HepG2 (cell line): ENCODE data around the gene FAM222A. TPM values are rescaled to one million over a fixed set of nuclear protein-coding genes. Genes with fewer than 3 reads are reported as not detected.
A peak's percentile ranks its signal among the peaks of the same experiment; 100 is the strongest.

Experiments used
- LCORL ChIP-seq, 2 experiments: fragments of 450-650 bp in 1 of 2; sonication (generic) in 1 of 2; formaldehyde crosslinking in 1 of 2; IDR thresholded peaks; 2 replicates each; pipeline versions ENCODE4 v1.5.0 to v1.6.1; 2017 to 2020; ENCODE audit warnings: antibody characterized with exemption in 1 of 2, missing genetic modification reagents in 1 of 2
- NFYC ChIP-seq: IDR thresholded peaks from 2 replicates; pipeline ENCODE4 v1.6.1; 2016; ENCODE audit warnings: missing genetic modification reagents, missing compliant biosample characterization
- PAF1 ChIP-seq: IDR thresholded peaks from 2 replicates; pipeline ENCODE4 v1.6.1; 2016; ENCODE audit warnings: missing genetic modification reagents, missing compliant biosample characterization
- PCBP1 ChIP-seq: fragments of 200-400 bp; formaldehyde crosslinking; IDR thresholded peaks from 2 replicates; pipeline ENCODE4 v1.6.1; 2017; ENCODE audit warnings: mild to moderate bottlenecking, low read depth, low read length, borderline replicate concordance
- RXRA ChIP-seq: sonication (generic); formaldehyde crosslinking; IDR thresholded peaks from 2 replicates; pipeline ENCODE4 v1.5.1; 2020; ENCODE audit warnings: missing genetic modification reagents
- TBP ChIP-seq: sonication (generic); formaldehyde crosslinking; IDR thresholded peaks from 2 replicates; pipeline ENCODE4 v1.5.0; 2020; ENCODE audit warnings: missing genetic modification reagents
- ZNF292 ChIP-seq: sonication (generic); formaldehyde crosslinking; IDR thresholded peaks from 2 replicates; pipeline ENCODE4 v1.8.1; 2022; ENCODE audit warnings: mild to moderate bottlenecking, low read depth, missing genetic modification reagents, borderline replicate concordance
- ZNF629 ChIP-seq: sonication (generic); formaldehyde crosslinking; conservative IDR thresholded peaks from 2 replicates; pipeline ENCODE4 v1.5.0; 2020; ENCODE audit warnings: missing genetic modification reagents
- ZNF709 ChIP-seq: sonication (generic); formaldehyde crosslinking; IDR thresholded peaks from 2 replicates; pipeline ENCODE4 v1.5.0; 2020; ENCODE audit warnings: mild to moderate bottlenecking, missing genetic modification reagents
- ZSCAN12 ChIP-seq: sonication (generic); formaldehyde crosslinking; IDR thresholded peaks from 2 replicates; pipeline ENCODE4 v1.9.0; 2021; ENCODE audit warnings: mild to moderate bottlenecking, missing genetic modification reagents
- polyA plus RNA-seq, 8 experiments: library from polyadenylated mRNA; depleted of rRNA in 3 of 8; stranded (reverse) in 7 of 8; unstranded in 1 of 8; fragments of >200 nt; fragmentation: Illumina TruSeq in 4 of 8; extraction: Trizol in 4 of 8; gene quantifications; 2 replicates each; pipeline versions ENCODE4 v1.2.1 to v1.2.3, GENCODE V29; 2011 to 2016; ENCODE audit warnings: low read depth in 4 of 8, missing spikeins in 1 of 8, mixed read lengths in 1 of 8; ENCODE audit not compliant: insufficient read depth in 1 of 8
- total RNA-seq, 5 experiments: library from RNA; depleted of rRNA; stranded (reverse); fragments of >200 nt; fragmentation: Illumina TruSeq; extraction: Trizol; gene quantifications; 2 replicates each; pipeline ENCODE4 v1.2.3, GENCODE V29; 2016; ENCODE audit warnings: low read depth in 1 of 5
- TF ChIP-seq, protein P1 (sequence below), 2 experiments: fragments of 450-650 bp in 1 of 2; sonication (generic) in 1 of 2; formaldehyde crosslinking in 1 of 2; IDR thresholded peaks; 2 replicates each; pipeline versions ENCODE4 v1.6.1 to v1.8.0; 2016 to 2022; ENCODE audit warnings: antibody characterized with exemption in 1 of 2, mild to moderate bottlenecking in 1 of 2, missing genetic modification reagents in 1 of 2
- TF ChIP-seq, protein P2 (sequence below): sonication (generic); formaldehyde crosslinking; IDR thresholded peaks from 2 replicates; pipeline ENCODE4 v1.4.0; 2020; ENCODE audit warnings: missing genetic modification reagents, mild to moderate bottlenecking, borderline replicate concordance
- TF ChIP-seq, protein P3 (sequence below): sonication (generic); formaldehyde crosslinking; IDR thresholded peaks from 2 replicates; pipeline ENCODE4 v1.4.0; 2020; ENCODE audit warnings: missing genetic modification reagents
- TF ChIP-seq, protein P4 (sequence below): sonication (generic); formaldehyde crosslinking; IDR thresholded peaks from 2 replicates; pipeline ENCODE4 v1.5.0; 2020; ENCODE audit warnings: missing genetic modification reagents, mild to moderate bottlenecking, borderline replicate concordance

Gene FAM222A
- total and polyA plus RNA-seq, 2 of the 13 experiments (the other 11 are each of a cell fraction or from before 2014, with no cell fraction given), result 2.7 to 9.6 TPM

GRCh38 chr12:109775172-109775881 is 61.7 kb downstream of the FAM222A start (continued):
- TF ChIP-seq, protein P1, sequence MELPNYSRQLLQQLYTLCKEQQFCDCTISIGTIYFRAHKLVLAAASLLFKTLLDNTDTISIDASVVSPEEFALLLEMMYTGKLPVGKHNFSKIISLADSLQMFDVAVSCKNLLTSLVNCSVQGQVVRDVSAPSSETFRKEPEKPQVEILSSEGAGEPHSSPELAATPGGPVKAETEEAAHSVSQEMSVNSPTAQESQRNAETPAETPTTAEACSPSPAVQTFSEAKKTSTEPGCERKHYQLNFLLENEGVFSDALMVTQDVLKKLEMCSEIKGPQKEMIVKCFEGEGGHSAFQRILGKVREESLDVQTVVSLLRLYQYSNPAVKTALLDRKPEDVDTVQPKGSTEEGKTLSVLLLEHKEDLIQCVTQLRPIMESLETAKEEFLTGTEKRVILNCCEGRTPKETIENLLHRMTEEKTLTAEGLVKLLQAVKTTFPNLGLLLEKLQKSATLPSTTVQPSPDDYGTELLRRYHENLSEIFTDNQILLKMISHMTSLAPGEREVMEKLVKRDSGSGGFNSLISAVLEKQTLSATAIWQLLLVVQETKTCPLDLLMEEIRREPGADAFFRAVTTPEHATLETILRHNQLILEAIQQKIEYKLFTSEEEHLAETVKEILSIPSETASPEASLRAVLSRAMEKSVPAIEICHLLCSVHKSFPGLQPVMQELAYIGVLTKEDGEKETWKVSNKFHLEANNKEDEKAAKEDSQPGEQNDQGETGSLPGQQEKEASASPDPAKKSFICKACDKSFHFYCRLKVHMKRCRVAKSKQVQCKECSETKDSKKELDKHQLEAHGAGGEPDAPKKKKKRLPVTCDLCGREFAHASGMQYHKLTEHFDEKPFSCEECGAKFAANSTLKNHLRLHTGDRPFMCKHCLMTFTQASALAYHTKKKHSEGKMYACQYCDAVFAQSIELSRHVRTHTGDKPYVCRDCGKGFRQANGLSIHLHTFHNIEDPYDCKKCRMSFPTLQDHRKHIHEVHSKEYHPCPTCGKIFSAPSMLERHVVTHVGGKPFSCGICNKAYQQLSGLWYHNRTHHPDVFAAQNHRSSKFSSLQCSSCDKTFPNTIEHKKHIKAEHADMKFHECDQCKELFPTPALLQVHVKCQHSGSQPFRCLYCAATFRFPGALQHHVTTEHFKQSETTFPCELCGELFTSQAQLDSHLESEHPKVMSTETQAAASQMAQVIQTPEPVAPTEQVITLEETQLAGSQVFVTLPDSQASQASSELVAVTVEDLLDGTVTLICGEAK (IDR thresholded peaks at IDR 0.05), result no peak
- TF ChIP-seq, protein P1 (CRISPR knock-in tag; IDR thresholded peaks at IDR 0.05), result no peak
- TF ChIP-seq, protein P2, sequence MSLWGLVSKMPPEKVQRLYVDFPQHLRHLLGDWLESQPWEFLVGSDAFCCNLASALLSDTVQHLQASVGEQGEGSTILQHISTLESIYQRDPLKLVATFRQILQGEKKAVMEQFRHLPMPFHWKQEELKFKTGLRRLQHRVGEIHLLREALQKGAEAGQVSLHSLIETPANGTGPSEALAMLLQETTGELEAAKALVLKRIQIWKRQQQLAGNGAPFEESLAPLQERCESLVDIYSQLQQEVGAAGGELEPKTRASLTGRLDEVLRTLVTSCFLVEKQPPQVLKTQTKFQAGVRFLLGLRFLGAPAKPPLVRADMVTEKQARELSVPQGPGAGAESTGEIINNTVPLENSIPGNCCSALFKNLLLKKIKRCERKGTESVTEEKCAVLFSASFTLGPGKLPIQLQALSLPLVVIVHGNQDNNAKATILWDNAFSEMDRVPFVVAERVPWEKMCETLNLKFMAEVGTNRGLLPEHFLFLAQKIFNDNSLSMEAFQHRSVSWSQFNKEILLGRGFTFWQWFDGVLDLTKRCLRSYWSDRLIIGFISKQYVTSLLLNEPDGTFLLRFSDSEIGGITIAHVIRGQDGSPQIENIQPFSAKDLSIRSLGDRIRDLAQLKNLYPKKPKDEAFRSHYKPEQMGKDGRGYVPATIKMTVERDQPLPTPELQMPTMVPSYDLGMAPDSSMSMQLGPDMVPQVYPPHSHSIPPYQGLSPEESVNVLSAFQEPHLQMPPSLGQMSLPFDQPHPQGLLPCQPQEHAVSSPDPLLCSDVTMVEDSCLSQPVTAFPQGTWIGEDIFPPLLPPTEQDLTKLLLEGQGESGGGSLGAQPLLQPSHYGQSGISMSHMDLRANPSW (CRISPR knock-in tag), result no peak
- TF ChIP-seq, protein P3, sequence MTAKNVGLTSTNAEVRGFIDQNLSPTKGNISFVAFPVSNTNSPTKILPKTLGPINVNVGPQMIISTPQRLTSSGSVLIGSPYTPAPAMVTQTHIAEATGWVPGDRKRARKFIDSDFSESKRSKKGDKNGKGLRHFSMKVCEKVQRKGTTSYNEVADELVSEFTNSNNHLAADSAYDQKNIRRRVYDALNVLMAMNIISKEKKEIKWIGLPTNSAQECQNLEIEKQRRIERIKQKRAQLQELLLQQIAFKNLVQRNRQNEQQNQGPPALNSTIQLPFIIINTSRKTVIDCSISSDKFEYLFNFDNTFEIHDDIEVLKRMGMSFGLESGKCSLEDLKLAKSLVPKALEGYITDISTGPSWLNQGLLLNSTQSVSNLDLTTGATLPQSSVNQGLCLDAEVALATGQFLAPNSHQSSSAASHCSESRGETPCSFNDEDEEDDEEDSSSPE (CRISPR knock-in tag), result no peak
- no peak for TF ChIP-seq PCBP1
- TF ChIP-seq, protein P4, sequence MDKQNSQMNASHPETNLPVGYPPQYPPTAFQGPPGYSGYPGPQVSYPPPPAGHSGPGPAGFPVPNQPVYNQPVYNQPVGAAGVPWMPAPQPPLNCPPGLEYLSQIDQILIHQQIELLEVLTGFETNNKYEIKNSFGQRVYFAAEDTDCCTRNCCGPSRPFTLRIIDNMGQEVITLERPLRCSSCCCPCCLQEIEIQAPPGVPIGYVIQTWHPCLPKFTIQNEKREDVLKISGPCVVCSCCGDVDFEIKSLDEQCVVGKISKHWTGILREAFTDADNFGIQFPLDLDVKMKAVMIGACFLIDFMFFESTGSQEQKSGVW (CRISPR knock-in tag), result no peak
- no peak for TF ChIP-seq ZSCAN12
- no peak for TF ChIP-seq TBP
- TF ChIP-seq PAF1 (CRISPR knock-in tag), result no peak
- TF ChIP-seq NFYC (CRISPR knock-in tag), result no peak
- TF ChIP-seq LCORL (IDR thresholded peaks at IDR 0.05), result no peak
- TF ChIP-seq LCORL (CRISPR knock-in tag; IDR thresholded peaks at IDR 0.05), result 0 out of 2 replicates have a peak, but pooled peaks have one; percentile 47
- no peak for TF ChIP-seq ZNF709 (CRISPR knock-in tag)
- 0 out of 2 replicates have a peak, but pooled peaks have one; percentile 19 for TF ChIP-seq RXRA
- TF ChIP-seq ZNF629 (CRISPR knock-in tag), result peak; percentile 81
- no peak for TF ChIP-seq ZNF292 (CRISPR knock-in tag)
